NCI-H2171 treated with DMSO at 0.1 percent for 48 hours (cell line): ENCODE data around the gene NOTUM.

Experiments used
- DNase-seq: peaks from one replicate; lab custom pipeline; 2025; lab: John Stamatoyannopoulos, UW

NOTUM gene

DNA sequence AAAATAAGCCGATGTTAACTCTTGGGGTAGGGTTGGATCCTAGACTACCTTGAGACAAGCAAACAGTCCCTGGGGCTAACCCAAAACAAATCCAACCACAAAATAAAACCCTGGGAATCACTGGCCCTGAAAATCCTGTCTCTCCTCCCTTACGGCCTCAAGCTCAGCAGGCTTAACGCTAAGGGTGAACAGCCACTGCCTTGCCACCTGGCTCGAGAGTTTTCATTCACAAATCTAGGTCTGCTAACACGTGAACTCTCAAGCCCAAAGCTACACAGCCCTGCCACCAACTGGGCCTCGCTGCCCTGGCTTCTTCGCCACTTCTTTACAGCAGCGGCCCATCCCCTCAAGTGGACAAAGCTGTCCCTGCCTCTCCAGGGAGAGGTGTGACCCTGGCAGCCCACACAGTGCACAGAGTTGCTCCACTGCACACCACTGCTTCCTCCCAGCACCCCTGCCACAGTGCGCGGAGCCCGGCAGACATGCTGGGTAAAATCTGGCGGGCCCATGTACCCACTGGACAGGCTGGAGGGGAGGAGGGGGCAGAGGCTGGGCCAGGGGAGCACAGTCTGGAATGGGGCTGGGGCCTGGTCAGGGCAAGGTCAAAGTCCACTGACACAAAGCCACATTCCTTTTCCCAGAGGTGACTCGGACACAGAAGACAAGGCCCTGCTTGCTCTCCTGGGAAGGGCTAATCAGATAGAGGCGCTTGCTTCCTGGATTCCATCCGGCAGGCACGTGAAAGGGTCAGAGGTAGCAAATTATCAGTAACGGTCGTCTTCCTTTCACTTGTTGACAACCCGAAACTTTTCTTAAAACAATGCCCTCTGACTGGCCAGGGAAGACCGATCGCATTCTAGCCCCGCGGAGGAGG lies 50.8 kb downstream of the NOTUM start:
- DNase-seq = no peak

DNA sequence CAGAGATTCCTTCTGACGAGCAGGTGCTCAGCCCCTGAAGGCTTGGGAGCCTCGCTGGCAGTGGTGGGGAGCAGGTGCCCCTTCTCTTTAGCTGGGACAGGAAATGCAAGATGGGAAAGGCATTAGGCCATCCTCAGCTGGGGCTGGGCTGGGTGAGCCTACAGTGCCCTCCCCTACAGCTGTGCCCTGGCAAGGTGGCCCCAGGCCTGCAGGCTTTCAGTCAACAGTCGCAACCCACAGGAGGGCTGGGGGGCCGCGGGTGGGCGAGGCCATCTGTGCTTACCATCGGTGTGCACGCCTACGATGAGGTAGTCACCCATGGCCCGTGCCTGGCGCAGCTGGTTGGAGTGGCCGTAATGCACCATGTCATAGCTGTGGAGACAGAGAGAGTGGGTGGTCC lies 51.8 kb downstream of the NOTUM start:
- no peak for DNase-seq

DNA sequence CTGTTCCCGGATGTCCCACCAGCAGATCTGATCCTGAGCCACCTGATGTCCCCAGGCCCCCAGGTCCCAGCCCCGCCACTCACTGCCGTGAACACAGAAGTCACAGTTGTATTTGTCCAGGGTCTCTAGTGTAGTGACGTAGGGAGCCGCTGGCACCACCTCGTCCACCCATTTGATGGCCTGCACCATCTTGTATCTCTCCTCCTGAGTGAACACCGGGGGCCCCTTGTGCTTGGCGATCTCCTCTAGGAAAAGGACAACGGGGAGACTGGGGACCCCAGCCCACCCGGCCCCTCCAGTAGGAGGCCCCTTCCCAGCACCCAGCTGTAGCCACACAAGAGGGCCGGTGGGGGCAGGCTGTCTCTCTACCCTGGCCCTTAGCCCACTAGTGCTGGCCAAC lies 52.2 kb downstream of the NOTUM start:
- no peak for DNase-seq

DNA sequence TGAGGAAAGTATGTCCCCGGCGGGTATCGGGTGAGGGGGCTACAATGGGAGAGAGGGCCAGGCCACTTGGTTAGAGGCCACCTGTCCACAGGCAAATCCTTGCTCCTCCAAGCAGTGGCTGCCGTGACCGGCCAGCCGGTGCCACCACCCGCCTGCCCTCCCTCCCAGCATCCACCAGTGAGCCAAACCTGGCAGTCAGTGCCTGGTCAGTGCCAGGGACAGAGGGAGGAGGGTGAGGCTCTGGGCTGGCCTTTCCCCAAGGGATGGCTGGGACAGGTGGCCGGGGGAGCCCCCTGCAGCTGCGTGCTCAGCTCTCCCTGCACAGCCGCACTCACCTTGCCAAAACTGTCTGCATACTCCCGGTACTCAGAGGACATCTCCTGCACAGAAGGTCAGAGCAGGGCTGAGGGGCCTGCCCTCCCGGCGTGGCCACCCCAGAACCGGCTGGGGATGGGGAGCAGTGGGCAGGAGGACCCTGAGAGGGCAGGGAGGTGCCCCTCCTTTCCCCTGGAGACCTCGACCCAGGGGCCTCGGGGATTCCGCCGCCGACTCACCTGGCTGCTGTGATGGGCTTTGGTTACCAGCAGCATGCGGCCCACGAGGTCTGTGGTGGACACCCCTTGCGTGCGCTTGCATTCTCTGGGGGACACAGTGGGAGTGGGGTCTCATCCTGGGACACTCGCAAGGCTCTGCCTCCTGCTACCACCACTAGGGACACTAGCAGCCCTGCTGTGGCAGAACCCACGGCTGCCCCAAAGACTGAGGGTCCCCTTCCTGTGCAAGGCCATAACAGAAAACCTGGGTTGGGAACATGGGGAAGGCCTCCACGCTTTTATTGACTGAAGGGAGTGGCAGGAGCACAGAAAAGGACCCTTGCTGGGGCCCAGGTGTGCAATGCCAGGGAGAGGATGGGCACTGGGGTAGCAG lies 53.5 kb downstream of the NOTUM start:
- DNase-seq = no peak

DNA sequence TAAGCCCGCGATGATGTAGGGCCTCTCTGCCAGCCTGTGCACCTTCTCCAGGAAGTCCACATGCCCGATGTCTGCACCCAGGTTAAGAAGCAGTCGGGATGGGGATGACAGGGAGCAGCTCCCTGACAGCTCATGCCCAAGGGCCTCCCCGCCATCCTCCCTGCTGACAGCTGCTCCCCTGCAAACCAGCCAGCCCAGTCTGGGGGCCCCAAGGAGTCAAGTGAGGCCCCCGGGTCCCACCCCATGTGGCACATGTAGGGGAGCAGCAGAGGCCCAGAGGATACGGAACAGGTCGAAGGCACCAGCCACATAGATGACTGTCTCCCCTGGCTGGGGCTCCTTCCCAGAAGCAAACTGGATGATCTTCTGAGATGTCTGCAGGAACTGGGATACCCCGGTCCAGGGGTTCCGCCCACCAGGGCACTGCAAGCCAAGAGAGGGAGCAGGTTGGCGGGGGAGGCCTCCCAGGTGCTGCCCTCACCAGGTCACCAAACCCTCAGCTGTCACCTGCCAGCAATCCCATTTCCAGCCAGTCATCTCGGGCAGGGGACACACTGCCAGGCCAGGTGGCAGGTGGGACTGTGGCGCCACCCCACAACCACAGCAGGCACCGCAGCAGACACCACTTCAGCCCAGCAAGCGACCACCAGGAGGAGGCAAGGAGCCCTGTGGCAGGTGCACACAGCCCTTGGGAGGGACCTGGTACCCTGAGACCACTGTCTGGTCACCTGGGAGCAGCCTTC lies 54.3 kb downstream of the NOTUM start:
- no peak for DNase-seq

DNA sequence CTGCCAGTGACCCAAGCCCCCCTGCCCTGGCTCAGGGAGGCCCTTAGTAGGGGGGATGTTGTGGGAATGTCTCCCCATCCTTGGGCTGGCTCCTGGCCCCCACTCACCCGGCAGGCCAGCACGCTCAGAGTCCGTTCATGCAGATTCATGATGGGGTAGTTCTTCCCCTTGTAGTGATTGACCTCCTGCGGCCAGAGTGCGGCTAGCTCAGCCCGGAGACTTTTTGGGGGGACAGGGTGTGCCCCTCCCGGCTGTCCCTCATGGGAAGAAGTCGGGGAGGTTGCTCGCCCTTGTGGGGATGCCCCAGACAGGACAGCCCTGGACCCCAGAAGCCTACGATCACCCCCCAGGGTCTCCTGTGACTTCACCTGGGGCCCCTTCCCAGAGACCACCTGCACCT lies 55.0 kb downstream of the NOTUM start:
- no peak for DNase-seq

DNA sequence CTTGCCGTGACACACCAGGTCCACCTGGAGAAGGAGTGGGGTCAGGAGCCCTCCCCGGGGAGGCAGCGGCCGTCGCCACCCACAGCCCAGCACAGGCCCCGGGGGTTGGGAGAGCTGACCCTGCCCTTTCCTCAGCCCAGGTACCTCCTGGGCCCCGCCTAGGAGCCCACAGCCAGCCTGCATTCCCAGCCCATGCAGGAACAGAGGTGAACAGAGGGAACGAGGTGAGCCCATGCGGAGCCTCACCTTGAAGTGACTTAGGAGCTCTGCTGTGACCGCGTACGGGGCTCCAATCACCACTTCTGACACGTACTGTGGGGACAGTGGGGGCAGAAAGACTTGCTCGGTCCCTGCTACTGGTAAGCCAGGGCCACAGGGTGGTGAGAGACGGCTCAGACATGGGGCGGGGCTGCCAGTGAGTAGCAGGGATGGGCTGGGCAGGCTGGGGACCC lies 55.5 kb downstream of the NOTUM start:
- no peak for DNase-seq

DNA sequence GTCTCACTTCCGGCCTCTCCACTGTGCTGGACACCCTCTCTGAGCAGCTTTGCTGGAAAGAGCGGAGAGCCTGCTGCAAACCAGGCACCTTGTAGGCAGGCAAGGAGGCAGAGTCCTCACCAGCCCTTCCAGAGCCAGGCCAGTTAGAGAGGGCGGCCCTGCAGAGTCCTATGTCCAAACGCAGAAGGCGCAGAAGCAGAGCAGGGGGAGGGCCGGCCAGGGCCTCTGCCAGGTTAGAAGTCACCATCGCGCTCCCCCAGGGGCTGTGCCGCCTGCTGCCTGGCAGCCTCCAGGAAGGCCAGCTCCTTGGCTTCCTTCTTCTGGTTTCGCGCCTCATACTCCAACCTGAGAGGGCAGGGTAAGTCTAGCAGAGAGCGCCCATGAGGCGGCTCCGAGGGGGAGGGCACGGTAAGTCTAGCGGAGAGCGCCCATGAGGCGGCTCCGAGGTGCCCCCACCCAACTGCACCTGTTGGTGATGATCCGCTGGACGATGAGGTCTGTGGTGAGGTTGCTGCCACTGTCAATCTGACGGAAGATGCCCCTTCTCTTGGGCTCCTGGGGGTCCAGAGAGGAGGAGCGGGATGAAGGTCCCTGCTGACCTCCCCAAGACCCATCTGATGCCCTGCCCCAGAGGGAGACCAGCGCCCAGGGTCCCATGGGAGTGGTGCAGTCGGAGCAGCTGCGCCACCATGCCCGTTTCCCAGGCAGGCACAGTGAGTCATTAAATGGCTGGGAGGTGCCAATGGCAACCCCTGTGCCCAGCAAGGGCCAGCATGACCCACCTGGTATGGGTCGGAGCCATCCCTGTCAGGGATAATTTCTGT lies 56.2 kb downstream of the NOTUM start:
- DNase-seq = no peak

DNA sequence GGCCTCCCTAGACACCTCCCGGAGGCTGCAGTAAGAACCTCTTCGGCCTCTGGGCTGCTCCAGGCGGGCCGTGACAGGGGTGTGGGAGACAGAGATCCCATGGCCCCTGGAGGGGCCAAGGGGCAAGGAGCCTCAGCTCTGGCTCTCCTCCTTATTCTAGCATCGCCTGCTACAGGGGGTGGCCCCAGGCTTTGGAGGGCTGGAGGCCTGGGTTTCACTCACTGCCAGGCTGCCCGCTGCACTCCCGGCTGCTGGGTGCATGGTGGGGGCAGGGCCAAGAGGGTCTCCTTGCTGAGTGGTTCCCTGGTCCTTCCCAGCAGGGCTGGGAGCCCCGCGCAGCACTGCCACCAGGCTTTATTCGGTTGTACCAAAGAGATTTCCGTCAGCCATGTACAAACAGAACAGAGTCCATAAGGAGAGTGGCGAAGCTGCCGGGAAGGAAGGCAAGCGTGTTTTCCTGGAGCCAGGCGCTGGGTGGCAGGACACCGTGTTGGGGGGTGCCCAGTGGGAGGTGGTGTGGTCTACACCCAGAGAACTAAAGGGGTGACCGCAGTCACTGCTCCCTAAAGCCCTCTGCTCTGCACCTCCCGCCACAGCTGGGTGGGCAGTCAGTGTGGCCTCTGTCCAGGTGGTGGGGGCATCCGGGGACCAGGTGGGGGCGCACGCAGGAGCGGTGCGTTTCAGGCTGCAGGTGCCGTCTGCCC lies 56.9 kb downstream of the NOTUM start:
- DNase-seq = no peak

DNA sequence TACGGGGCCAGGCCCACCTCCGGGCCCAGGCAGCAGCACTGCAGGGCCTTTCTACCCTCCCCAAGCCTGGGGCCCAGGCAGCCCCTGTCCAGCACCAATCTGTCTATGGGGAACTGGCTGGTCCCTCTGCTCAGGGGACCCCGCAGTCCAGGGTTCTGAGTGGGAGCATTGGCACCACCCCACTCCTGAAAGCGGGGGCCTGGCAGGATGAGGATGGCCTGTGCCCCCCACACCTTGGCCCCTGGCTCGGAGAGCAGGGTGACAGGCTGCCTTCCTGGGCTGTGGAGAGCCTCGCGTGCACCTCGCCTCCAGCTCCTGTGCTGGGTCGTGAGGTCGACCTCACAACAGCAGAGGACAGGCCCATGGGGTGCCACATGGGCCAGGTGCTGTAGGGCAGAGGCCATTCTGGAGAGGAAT lies 57.6 kb downstream of the NOTUM start:
- DNase-seq = no peak

DNA sequence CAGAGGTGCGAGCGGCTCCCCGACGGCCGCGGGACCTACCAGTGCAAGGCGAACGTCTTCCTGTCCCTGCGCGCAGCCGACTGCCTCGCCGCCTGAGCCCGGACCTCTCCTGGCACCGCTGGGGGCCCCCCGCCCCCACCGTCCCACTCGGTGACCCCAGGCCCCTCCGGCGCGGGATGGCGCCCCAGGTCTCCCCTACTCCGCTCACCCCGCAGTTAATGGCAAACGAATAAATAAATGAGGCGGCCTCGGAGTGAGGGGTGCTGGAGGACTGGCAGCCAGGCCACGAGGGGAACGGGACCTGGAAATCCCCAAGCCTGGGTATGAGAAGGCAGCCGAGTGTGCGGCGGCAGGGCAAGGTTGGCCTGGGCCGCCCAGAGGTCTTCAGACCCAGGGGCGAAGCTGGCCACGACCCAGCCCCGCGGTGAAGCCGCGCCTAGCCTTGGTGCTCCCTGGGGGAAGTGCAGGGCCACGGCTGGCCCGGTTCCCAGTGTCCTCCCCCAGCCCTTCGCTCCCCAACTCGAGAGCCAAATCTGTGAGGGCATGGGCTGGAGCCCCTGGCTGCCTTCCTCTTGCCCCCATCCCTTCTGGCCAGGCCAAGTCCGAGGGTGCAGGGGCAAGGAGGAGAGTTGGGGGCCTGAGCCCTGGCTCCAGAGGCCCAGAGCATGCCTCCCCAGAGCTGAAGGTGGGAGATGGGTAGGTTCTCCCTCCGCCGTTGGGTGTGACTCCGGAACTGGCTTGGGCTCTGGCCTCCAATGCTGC lies 58.2 kb downstream of the NOTUM start:
- no peak for DNase-seq
